GM18526 (cell line): Measurements from ENCODE around the gene PLA2G7.

Experiments
- POLR2A ChIP-seq: IDR thresholded peaks from 3 replicates; pipeline ENCODE4 v1.6.1; 2011; ENCODE audit not compliant: insufficient read length; ENCODE audit errors: extremely low read depth

PLA2G7 gene

DNA sequence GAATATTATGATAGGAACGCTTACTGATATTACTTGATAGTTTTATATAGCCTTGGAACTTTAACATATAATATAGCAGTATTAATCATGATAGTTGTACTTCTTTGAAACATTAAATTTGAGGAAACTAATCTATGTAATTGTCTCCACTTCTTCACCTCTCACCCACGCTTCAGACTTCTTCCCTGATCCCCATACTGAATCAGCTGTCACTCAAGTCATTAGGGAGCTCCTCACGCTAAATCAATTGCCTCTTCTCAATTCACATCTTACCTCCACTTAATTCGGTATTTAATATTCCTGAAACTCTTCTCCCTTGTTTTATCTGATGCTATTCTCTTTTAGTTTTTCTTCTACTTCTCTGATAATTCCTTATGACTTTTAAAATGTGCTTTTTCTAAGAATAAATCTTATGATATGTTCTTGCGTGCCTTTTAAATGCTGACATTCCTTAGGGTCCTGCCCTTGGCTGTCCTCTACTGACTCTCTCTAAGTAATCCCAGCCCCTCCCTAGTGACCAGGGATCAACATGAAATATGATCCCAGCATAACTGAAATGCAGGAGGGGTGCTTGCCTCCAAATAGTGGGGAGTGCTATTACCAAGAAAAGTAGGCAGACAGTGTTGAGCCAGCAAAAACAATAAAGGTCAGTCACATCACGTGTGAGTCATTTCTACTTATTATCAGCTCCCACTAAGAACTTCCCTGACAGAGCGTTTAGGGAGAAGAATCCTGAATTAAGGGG, 21.5 kb upstream of the PLA2G7 start:
- no peak for TF ChIP-seq POLR2A

DNA sequence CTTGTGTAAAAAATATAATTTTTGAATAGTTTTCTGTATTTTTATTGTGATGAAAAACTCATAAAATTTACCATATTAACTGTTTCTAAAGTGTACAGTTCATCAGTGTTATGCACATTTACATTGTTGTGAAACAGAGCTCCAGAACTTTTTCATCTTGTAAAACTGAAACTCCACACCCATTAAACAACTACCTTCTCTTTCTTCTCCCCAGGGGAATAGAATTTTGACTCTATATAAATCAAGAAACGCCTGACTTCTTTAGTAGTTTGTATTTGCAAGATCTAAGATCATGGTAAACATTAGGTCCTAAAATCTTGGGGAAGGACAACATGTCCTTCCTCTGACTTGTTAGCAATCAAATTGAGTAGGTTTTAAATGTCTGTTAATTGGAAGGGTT, 20.7 kb upstream of the PLA2G7 start:
- no peak for TF ChIP-seq POLR2A

GRCh38 chr6:46751658-46752057, 16.5 kb upstream of the PLA2G7 start:
- TF ChIP-seq POLR2A: no peak

GRCh38 chr6:46749731-46750130, 14.6 kb upstream of the PLA2G7 start:
- TF ChIP-seq POLR2A: no peak

DNA sequence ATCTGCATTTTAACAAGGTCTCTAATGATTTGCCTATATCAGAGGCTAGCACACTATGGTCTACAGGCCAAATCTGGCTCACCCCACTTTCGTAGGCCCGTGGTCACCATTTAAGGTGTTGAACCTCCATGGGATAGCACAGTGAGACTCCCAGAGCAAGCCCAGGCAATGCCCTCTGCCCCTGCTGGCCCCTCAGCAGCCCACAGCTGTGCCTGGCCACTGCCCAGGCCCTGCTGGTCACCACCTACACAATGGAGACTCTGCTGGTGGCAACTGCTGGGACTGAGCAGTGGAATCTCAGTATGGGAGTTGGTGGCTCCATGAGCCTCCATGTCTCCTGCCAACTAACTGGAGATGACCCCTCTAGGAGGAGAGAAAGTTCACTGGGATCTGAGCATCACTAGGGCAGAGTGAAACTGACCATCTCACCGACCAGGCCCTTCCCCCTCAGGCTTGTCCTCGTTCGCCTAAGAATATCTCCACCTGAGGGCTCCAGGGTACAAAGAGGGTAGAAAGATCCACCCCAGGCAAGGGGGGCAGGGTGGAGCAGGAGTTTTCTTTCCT, 13.8 kb upstream of the PLA2G7 start:
- TF ChIP-seq POLR2A: no peak

- TF ChIP-seq POLR2A: no peak
Measured at GRCh38 chr6:46746696-46747095, 11.5 kb upstream of the PLA2G7 start, which contains the start of gene ANKRD66. ANKRD66 (plus strand) TSS chr6:46746933; CDS start chr6:46751949, 5,016 bp downstream.

DNA sequence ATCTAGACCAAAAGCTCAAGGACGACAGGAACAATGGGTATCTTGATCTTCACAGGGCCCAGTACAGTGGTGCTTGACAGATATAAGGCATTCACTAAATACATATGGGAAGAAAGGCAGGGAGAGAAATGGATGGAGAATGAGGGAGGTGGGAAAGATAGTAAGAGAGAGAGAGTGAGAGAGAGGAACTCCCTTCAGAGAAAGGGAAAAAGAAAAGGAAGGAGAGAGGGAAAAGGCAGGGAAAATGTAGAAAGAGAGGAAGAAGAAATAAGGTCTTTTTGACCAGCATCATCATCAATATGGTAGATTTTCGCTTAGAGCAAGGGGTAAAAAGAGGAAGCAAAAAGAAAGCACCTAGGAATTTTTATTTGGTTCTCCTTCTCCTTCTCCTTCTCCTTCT, 10.8 kb upstream of the PLA2G7 start:
- TF ChIP-seq POLR2A: no peak

DNA sequence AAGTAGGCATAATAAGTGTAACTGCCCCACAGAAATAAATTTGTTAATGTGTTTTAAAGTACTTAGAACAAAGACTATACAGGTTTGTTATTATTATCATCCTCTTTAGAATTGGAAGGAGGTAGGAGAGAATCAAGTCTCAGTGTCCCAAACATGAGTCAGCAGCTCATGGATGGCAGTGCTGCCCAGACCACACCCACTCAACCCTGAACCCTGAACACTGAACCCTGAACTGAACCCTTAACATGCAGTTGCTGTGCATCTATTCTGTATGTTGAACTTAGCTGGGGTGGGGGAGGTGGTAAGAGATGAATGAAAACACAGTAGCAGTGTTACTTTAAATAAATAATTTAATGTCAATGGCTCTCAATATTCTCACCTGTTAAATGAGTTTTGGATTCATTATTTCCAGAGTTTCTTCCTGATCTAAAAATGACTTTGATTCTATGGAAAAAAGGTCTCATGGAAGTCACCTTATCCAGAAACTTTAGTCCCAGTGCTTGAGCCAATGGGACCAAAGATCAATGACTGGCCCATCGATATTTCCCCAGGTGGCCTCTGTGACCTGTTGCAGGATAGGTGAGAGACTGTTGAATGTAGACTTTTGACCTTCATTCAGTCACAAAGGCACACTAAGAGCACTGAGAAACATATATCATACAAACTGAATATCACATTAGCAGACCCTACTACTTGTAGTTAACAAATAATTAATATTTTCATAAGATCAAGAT, 8.4 kb upstream of the PLA2G7 start:
- no peak for TF ChIP-seq POLR2A

DNA sequence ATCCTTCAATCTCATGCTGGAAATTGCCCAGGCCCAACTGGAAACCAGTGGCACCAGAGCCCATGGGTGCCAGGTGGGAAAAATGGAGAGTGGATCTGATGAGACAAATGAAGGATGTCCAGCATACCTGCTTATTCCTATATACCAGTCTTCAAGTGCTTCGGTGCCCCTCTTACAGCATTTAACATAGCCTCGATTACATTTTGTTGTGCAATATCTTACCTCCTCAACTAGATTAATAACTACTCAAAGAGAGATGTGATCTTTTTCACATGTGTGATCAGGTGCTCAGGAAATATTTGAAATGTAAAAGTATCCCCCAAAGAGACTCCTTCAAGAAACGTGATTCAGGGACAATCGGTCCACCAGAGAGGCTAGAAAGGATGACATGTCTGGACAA, 6.7 kb upstream of the PLA2G7 start:
- no peak for TF ChIP-seq POLR2A

GRCh38 chr6:46741482-46741881, 6.3 kb upstream of the PLA2G7 start:
- no peak for TF ChIP-seq POLR2A

- TF ChIP-seq POLR2A: no peak
Measured at GRCh38 chr6:46736906-46737305, 1.7 kb upstream of the PLA2G7 start.

DNA sequence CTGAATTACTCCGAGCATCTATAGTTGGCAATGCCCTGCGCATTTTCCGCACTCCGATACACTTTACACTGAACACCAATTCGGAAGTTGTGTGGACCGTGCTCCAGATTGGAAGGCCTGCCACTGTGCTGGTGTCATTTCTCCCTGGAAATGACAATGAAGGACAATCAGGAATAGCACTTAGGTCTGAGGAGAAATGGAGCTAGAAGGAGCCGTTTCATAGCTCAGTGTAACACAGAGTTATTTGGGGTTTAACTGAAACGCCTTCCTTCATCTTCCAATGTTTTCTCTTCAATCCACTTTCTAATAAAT, 501 bp upstream of the PLA2G7 start:
- no peak for TF ChIP-seq POLR2A

- TF ChIP-seq POLR2A: no peak
Measured at GRCh38 chr6:46733341-46733801, 1.8 kb downstream of the PLA2G7 start.

DNA sequence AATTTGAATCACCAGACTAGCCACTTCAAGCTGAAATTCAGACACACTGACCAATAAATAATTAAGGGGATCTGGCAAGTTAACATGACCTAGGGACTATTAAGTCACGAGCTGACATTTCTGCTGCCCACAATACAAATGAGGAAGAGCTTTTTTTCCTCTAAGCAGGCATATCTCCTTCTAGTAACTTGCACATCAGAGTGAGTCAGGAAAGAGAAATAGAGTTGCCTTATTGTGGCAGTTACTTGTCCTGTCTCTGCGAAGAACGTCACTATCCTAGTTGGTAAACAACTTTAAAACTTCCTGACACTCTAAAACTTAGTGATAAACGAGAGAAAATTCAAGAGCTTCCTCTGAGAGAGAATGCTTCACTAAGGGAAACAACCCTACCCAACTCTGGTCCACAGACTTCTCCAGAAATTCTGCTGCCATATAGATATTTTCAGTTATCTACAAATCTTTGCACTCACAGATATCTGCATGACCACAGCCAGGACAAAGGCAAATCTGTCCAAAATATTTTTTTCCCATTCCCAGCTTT, 4.2 kb downstream of the PLA2G7 start:
- TF ChIP-seq POLR2A: no peak

DNA sequence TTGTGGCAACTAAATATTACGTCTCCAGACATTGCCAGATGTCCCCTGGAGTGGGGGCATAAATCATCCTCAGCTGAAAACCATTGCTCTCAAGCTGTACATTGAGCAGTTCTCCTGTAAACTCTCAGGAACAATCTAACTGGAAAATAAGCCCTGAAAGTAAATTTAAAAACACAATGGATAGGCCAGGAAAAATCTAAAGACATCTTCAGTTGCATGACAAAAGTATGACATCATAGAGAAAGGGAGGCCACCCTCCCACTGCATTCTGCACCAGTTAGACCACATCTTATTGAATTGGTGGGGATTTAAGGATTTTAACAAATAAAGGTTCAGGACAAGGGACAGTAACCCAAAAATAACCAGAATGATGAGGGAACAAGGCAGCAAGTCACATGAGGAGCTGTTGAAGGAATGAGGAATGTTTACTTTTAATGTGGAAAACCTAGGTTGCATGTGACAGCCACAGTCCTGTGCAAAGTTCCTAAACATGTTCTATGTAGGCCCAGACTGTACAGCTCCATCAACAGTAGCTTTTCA, 5.3 kb downstream of the PLA2G7 start:
- no peak for TF ChIP-seq POLR2A

DNA sequence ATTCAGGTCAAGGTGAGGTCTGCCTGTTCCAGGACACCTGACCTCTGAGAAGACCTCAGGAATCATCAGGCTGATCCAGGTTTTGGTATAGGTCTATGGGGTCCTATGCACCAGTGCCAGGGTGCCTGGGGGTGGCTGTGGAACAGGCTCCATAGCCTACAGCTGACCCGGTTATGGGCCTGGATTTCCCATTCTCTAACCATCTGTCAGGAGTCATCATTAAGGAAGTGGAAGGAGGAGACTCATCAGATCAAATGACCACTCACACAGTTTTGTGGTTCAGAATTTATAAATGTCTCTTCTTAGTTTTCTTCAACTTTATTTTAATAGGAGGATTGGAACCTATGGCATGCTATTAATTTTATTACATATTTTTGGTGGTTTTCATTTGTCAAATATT, 14.8 kb downstream of the PLA2G7 start:
- no peak for TF ChIP-seq POLR2A
